Stimulated activated CD4-positive, alpha-beta T cell treated with anti-CD3 and anti-CD28 coated beads, Interleukin-12 subunit alpha, Interleukin-12 subunit beta, amount 100 ng/mL, for 4 hours (primary cell): ENCODE measurements around the gene JPH2.
"Not testable (repeated sequence)": the region's sequence is repeated elsewhere in the genome, so short reads cannot be mapped to it uniquely, and the experiment has no call there.

Source experiments
- DNase-seq: peaks from one replicate; pipeline ENCODE4 v3.0.0-alpha.2; 2020

Gene JPH2

GRCh38 chr20:44211177-44212039 lies 24.4 kb upstream of the JPH2 start:
- DNase-seq: no peak

DNA sequence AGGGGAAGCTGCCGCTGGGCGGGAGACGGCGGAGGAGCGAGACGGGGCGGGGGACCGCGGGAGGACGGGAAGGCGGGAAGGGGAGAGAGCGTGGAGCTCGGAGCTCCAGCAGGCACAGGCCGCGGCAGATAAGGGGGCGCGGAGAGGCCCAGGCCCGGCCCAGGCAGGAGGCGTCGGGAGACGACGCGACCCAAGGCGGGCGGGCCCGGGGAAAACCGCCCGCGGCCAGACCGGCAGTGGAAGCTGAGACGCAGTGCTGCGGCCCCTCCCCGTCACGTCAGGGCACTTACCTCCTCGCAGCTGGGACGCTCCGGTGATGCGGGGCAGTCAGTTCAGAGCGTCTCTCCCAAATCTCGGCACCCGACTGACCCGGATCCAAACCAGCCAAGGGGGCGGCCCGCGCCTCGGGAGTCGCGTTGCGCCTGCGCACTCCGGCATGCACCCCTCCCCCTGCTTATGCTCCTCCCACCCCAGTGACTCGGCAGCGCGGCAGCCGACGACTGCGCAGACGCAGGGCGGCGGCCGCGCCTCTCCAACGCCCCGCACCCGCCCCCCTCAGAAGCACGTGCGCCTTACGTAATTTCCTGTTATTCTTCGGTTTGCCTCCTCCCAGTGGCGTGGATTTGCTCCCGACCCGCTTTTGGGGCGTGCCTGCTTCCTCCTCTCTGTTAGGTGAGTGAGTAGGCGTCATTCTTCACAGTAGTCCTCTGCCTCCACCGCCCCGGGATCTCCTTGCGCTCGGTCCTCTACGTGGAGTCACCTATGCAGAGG lies 23.6 kb upstream of the JPH2 start, which contains the start of gene OSER1:
Gene OSER1, minus strand, starts transcription at position 366 of the 771 bp plus-strand sequence. CDS start 3,814 bp downstream, outside the sequence.
- peak; percentile 96 for DNase-seq

GRCh38 chr20:44209686-44210405 lies 22.9 kb upstream of the JPH2 start:
- no peak for DNase-seq

GRCh38 chr20:44208770-44209169 lies 21.8 kb upstream of the JPH2 start:
- DNase-seq: no peak

DNA sequence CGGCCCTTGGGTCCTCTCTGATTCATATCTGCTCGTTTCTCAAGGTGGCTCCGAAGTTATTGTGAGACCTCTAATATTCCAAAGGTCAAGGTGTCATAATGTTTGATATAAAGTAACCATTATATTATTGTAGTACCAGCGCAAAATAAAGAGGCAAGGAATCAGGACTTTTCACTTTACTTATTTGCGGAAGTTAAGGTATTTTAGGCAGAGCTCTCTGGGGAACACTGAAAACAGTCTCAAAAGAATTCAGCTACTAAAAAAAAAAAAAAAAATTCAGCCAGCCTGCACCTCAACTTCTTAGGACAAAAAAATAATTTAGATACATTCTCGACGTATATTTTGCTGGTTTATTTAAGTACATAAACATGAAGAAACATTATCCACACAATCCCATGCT lies 21.2 kb upstream of the JPH2 start:
- no peak for DNase-seq

DNA sequence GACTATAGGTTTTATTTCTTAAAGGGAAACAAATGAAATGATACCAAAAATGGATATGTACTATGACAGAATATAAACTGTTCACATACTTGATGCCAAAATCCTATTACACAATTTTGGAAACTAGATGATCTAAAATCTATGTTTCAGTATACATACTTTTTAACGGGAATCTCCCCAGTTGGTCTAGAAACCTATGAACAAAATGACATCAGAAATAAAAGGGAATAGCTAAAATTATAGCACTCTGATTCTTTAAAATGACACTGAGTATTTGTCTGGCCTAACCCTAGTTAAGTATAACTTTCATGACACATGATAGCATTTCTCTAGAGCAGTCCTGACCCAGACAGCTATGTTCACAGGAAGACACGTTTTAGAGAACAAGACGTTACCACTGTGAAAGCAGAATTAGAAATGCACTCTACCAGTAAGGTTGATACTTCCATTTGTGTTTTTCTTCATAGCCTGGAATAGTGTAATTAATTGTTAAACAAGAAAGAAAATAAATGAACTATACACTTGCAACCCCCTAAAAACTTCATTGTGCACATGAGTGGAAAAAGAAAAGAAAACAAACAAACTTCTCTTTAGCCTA lies 20.2 kb upstream of the JPH2 start:
- DNase-seq: no peak

DNA sequence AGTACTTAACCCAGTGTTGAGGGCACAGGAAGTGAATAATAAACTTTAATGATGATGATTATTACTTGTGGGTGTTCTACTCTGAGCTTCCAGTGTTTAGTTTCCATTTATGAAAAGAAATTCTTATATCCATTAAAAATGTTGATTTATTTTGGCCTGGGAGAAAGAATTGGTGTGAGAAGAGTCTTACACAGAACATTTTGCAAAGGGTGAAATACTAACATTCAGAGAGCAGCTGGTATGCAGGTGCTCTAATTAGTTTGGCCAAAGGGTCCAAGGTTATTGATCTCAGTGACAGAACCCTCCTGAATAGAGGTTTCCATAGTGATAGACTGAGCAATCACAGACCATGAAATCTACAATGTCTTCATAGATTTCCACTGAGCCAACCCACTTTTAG lies 19.1 kb upstream of the JPH2 start:
- no peak for DNase-seq

DNA sequence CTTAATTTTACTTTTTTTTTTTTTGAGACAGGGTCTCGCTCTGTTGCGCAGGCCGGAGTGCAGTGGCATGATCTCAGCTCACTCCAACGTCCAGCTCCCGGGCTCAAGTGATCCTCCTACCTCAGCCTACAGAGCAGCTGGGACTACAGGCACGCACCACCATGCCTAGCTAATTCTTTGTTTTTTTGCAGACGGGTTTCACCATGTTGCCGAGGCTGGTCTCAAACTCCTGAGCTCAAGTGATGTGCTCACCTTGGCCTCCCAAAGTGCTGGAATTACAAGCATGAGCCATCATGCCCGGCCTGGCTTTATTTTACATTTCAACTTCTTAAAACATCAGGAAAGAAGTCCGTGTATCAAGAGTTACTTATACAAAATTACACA lies 17.8 kb upstream of the JPH2 start:
- DNase-seq: no peak

- no peak for DNase-seq
Observed at GRCh38 chr20:44204156-44204831, 17.3 kb upstream of the JPH2 start.

DNA sequence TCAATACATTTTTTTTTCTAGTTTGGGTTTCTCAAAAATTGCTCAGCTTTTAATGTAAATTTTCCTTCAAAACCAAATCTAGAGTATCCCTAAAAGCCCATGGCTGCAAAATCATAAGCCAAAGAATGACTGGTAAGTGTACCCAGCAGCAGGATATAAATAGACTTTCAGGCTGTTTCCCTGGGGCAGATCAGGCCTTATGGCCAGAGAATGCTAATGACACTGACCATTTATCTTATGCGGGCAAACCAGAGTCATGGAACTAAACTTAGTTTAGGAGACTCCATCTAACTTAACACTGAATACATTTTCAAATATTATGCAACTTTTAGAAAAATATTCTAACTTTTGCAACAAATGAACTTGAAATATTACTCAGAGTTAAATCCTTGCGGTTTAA lies 16.2 kb upstream of the JPH2 start:
- no peak for DNase-seq

DNA sequence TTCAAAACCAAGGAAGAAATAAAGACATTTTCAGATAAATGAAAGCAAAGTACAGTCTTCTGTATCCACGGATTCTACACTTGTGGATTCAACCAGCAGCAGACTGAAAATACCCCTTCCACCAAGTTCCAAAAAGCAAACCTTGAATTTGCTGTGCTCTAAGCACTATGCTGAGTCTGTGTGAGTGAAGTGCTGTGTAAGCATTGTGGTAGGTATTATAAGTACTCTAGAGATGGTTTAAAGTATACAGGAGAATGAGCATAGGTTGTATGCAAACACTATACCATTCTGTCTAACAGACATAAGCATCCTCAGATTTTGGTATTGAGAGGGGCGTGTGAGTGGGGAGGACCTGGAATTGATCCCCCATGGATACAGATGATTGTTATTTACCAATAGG lies 14.0 kb upstream of the JPH2 start:
- no peak for DNase-seq

GRCh38 chr20:44200371-44200770 lies 13.4 kb upstream of the JPH2 start:
- DNase-seq: no peak

GRCh38 chr20:44199877-44200276 lies 12.9 kb upstream of the JPH2 start:
- DNase-seq: no peak

- no peak for DNase-seq
Observed at GRCh38 chr20:44198872-44199271, 11.9 kb upstream of the JPH2 start.

- no peak for DNase-seq
Observed at GRCh38 chr20:44196271-44196670, 9.3 kb upstream of the JPH2 start.

GRCh38 chr20:44195605-44196004 lies 8.6 kb upstream of the JPH2 start:
- DNase-seq: no peak

DNA sequence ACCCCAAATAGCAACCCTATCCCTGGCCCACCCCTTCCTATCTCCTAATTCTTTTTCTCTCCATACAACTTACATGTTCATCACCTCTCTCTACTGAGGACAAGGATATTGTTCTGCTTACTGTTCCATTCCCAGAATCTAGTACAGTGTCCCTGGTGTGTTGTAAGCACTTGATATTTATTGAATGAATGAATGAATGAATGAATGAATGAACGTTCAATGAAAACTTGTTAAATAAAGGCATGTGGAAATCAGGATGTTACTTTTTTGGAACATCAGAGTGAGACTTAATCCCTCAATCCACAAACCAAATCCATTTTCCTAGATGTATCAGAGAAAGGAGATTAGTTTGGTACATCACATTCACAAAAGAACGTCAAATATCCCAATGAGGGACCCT lies 6.8 kb upstream of the JPH2 start:
- DNase-seq: no peak

- not testable (repeated sequence) for DNase-seq
Observed at GRCh38 chr20:44191640-44192039, 4.7 kb upstream of the JPH2 start.

DNA sequence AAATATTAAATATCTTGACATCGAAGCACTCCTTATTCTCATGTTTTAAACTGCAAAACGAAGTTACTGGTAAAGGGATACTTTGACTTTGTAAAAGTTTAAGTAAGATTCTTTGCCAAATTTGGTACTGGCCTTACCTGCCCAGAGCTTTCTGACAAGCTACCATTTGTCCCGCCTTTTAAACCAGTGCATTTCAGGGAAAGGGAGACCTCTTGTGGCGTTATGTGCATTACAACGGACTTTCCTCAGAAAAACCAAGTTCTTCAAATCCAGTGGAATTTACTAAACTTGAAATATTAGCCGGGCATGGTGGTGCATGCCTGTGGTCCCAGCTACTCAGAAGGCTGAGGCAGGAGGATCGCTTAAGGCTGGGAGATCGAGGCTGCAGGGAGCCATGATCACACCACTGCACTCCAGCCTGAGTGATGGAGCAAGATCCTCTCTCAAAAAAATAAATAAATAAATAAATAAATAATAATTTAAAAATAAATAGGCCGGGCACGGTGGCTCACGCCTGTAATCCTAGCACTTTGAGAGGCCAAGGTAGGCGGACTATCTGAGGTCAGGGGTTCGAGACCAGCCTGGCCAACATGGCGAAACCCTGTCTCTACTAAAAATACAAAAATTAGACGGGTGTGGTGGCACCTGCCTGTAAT lies 3.3 kb upstream of the JPH2 start:
- peak; percentile 19 for DNase-seq

DNA sequence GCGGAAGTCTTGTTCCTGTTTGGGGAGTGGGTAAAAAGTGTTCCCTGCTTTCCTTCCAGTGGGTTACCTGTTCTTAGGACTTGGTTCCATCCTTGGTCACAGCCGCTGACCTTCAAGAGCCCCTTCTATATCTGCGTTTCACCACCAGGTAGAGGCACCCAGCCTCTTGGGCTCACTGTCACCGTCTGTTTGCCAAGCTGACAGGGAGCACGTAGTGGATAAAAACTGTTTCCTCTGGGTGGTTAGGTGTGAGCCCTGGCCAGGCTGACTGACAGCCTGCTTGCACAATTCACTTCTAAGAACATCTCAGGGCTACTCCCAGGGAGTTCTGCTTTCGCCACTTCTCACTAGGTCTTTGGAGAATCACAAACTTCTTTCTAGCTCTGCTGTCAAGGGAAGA lies 1.8 kb upstream of the JPH2 start:
- DNase-seq: no peak

DNA sequence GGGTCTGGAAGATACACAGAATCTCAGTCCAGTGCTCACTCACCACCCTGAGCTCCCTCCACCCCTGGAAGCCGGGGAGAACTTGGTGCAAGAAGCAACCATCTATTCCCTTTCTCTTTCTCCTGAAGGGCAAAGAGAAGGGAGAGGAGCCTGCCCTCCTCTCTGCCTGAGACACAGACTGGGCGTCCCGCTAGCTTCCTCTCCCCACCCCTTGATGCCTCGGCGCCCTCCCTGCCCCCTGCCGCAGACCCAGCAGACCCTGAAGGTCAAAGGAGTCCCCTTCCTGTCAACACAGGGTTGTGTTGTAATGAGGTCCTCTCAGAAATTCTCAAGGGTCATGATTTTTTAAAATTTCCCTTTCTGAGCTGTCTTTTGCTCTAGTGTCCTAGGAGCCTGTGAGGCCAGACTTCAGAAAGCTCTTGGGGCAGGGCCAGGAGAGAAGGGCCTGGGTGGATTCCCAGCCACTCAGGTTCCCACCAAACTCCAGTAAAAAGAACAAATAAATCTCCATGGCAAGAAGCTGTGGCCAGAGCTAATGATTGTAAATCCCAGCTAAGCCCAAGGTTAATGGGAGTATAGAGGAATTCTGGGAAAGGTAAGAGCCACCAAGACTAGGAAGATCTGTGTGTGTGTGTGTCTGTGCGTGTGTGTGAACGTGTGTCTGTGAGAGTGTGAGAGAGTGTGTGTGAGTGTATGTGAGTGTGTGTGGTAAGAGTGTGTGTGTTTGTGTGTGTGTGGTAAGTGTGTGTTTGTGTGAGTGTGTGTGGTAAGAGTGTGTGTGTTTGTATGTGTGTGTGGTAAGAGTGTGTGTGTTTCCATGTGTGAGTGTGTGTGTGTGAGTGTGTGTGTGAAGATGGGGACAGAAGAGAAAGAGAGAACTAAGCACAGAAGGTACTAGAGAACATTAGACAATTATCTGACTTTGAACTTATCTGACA lies 1.1 kb upstream of the JPH2 start:
- no peak for DNase-seq
